GM23248 (cell line): ENCODE data around the gene REXO5. TPM values are rescaled to one million over a fixed set of nuclear protein-coding genes. Genes with fewer than 3 reads are reported as not detected.
"Not testable (repeated sequence)": the region's sequence is repeated elsewhere in the genome, so short reads cannot be mapped to it uniquely, and the experiment has no call there.

Source experiments
- DNase-seq: peaks from one replicate; pipeline ENCODE4 v3.0.0-alpha.2; 2015
- H2AFZ ChIP-seq: fragments of 200-600 bp; sonication (generic); 2 replicates; pipeline ENCODE4 v1.6.1; 2016; ENCODE audit warnings: antibody characterized with exemption
- H3F3A ChIP-seq: fragments of 200-600 bp; sonication (generic); 2 replicates; pipeline ENCODE4 v1.6.1; 2016; ENCODE audit warnings: mild to moderate bottlenecking, antibody characterized with exemption, mixed run types; ENCODE audit not compliant: insufficient read depth
- H3K27ac ChIP-seq: fragments of 200-600 bp; sonication (generic); 2 replicates; pipeline ENCODE4 v1.5.1; 2016; ENCODE audit warnings: mild to moderate bottlenecking
- H3K27me3 ChIP-seq: fragments of 200-600 bp; sonication (generic); replicated peaks from 2 replicates; pipeline ENCODE4 v1.6.1; 2016; ENCODE audit warnings: mild to moderate bottlenecking; ENCODE audit not compliant: insufficient read depth
- H3K36me3 ChIP-seq: fragments of 200-600 bp; sonication (generic); 2 replicates; pipeline ENCODE4 v1.6.1; 2016; ENCODE audit warnings: low read depth, mild to moderate bottlenecking
- H3K4me1 ChIP-seq: fragments of 200-600 bp; sonication (generic); 2 replicates; pipeline ENCODE4 v1.6.1; 2016; ENCODE audit warnings: mild to moderate bottlenecking; ENCODE audit not compliant: insufficient read depth
- H3K4me2 ChIP-seq: fragments of 200-600 bp; sonication (generic); one replicate; pipeline ENCODE4 v1.6.1; 2016; ENCODE audit warnings: mild to moderate bottlenecking; ENCODE audit not compliant: unreplicated experiment
- H3K4me3 ChIP-seq: fragments of 200-600 bp; sonication (generic); 2 replicates; pipeline ENCODE4 v1.5.1; 2016; ENCODE audit warnings: mild to moderate bottlenecking
- H3K79me2 ChIP-seq: fragments of 200-600 bp; sonication (generic); 2 replicates; pipeline ENCODE4 v1.6.1; 2016; ENCODE audit warnings: mild to moderate bottlenecking; ENCODE audit not compliant: insufficient read depth
- H3K9ac ChIP-seq: fragments of 200-600 bp; sonication (generic); 2 replicates; pipeline ENCODE4 v1.6.1; 2016; ENCODE audit warnings: mild to moderate bottlenecking
- H3K9me2 ChIP-seq: fragments of 200-600 bp; sonication (generic); 2 replicates; pipeline ENCODE4 v1.6.1; 2016; ENCODE audit warnings: mixed run types, mild to moderate bottlenecking, moderate library complexity; ENCODE audit not compliant: insufficient read depth
- H3K9me3 ChIP-seq: fragments of 200-600 bp; sonication (generic); one replicate; pipeline ENCODE4 v1.6.1; 2017; ENCODE audit warnings: low read depth
- H4K20me1 ChIP-seq: fragments of 200-600 bp; sonication (generic); 2 replicates; pipeline ENCODE4 v1.6.0; 2016; ENCODE audit not compliant: insufficient read depth
- EZH2 ChIP-seq: fragments of 200-600 bp; sonication (generic); IDR thresholded peaks from 2 replicates; pipeline ENCODE4 v1.6.1; 2018; ENCODE audit warnings: antibody characterized with exemption, mild to moderate bottlenecking; ENCODE audit not compliant: insufficient read depth, poor library complexity, severe bottlenecking
- EZH2phosphoT487 ChIP-seq: fragments of 200-600 bp; sonication (generic); IDR thresholded peaks from 2 replicates; pipeline ENCODE4 v1.6.1; 2018; ENCODE audit warnings: antibody characterized with exemption, moderate library complexity, mild to moderate bottlenecking, low read depth; ENCODE audit not compliant: insufficient read depth
- WGBS, 2 experiments: methylation state at CpG; one replicate each; pipeline ENCODE4 v1.1.6; 2015 to 2017; ENCODE audit warnings: low lambda C conversion rate in 2 of 2, low coverage in 1 of 2; ENCODE audit errors: missing lambda C conversion rate in 2 of 2; 5-methylcytosine and 5-hydroxymethylcytosine counted together
- in situ Hi-C: fragments of 300-500 bp; cut with MboI; formaldehyde crosslinking; loops from 2 replicates; pipeline ENCODE4 v1.15.0; 2020
- polyA plus RNA-seq: library from polyadenylated mRNA; unstranded; fragments of >200 nt; fragmentation: Nextera tagmentation; extraction: Ambion mirVana; gene quantifications from 2 replicates; pipeline ENCODE4 v1.2.1, GENCODE V29; 2016
- total RNA-seq: library from RNA; depleted of rRNA; stranded (reverse); fragments of >200 nt; shearing (Covaris generic); gene quantifications from 2 replicates; pipeline ENCODE4 v1.2.3, GENCODE V29; 2014

REXO5 gene
- total and polyA plus RNA-seq, 2 experiments from 2014 or later = 3.5 to 7.0 TPM

- Histone ChIP-seq H3F3A (no peaks in the 10 kb centered on the region), H3K9me2 (no peaks in the 10 kb centered on the region), H3K36me3 (no peaks in the 10 kb centered on the region), H4K20me1 (no peaks in the 10 kb centered on the region), H3K9me3 (no peaks in the 10 kb centered on the region), H3K4me3 (no peak overlapping the region), H3K27me3 (no peaks in the 10 kb centered on the region), H3K79me2 (no peaks in the 10 kb centered on the region), H3K4me2 (no peak overlapping the region), H3K9ac (no peak overlapping the region), H3K4me1 (no peaks in the 10 kb centered on the region), H3K27ac (no peak overlapping the region), H2AFZ (no peak overlapping the region; the same call in 1 of the 2 replicates)
- DNase-seq = no peak
- 73 to 76% methylated on average over 3 of the region's 3 CpGs for WGBS, 2 experiments
- in situ Hi-C loops = no loop called here
- TF ChIP-seq EZH2phosphoT487 (no peak), EZH2 (no peak)
These were observed 43.8 kb upstream of the REXO5 start for GRCh38 chr16:20762404-20763123.

- Histone ChIP-seq H2AFZ (peak within 1 kb of the TSS; percentile 98), H3K36me3 (no peaks in the 10 kb centered on the region), H3K27ac (no peak within 1 kb of the TSS), H3K9me3 (no peaks in the 10 kb centered on the region), H3K79me2 (no peaks in the 10 kb centered on the region), H3K4me1 (no peaks in the 10 kb centered on the region), H3K27me3 (no peaks in the 10 kb centered on the region), H3K9me2 (no peaks in the 10 kb centered on the region), H3F3A (no peaks in the 10 kb centered on the region), H3K4me2 (peak within 1 kb of the TSS; percentile 80), H3K4me3 (peak within 1 kb of the TSS; percentile 85), H3K9ac (peak within 1 kb of the TSS; percentile 67), H4K20me1 (no peaks in the 10 kb centered on the region)
- 23 to 25% methylated on average over 10 of the region's 10 CpGs for WGBS, 2 experiments
- in situ Hi-C loops = no loop called here
- TF ChIP-seq EZH2phosphoT487 = no peak
- TF ChIP-seq EZH2 = no peak
- peak; percentile 74 for DNase-seq
These were observed 42.7 kb upstream of the REXO5 start, which contains the start of gene ACSM3 for GRCh38 chr16:20763461-20764232. Gene ACSM3, plus strand, starts transcription at chr16:20764014. Its CDS starts 6,021 bp downstream, at chr16:20770035.

- H4K20me1 ChIP-seq, in situ Hi-C loops: not testable (repeated sequence)
These were observed 41.9 kb upstream of the REXO5 start for GRCh38 chr16:20764448-20764847.

GRCh38 chr16:20765732-20766131, 40.6 kb upstream of the REXO5 start:
- H2AFZ ChIP-seq = no peak overlapping the region
- H3K4me3 ChIP-seq = no peak overlapping the region
- no peaks in the 10 kb centered on the region for H3K4me1 ChIP-seq
- no peak for DNase-seq
- no peaks in the 10 kb centered on the region for H4K20me1 ChIP-seq
- 77 to 83% methylated on average over 2 of the region's 2 CpGs for WGBS, 2 experiments
- H3F3A ChIP-seq = no peaks in the 10 kb centered on the region
- TF ChIP-seq EZH2 = no peak
- TF ChIP-seq EZH2phosphoT487 = no peak
- in situ Hi-C loops = no loop called here
- H3K4me2 ChIP-seq = no peak overlapping the region
- H3K9me2 ChIP-seq = no peaks in the 10 kb centered on the region
- H3K36me3 ChIP-seq = no peaks in the 10 kb centered on the region
- H3K27ac ChIP-seq = no peak overlapping the region
- H3K9ac ChIP-seq = no peak overlapping the region
- no peaks in the 10 kb centered on the region for H3K79me2 ChIP-seq
- no peaks in the 10 kb centered on the region for H3K9me3 ChIP-seq
- H3K27me3 ChIP-seq = no peaks in the 10 kb centered on the region

More at GRCh38 chr16:20764448-20764847, 41.9 kb upstream of the REXO5 start:
- H3K27ac ChIP-seq, H3K36me3 ChIP-seq, H3F3A ChIP-seq, H3K27me3 ChIP-seq, H3K79me2 ChIP-seq, H3K9me2 ChIP-seq, DNase-seq, H3K9me3 ChIP-seq, H3K4me1 ChIP-seq, H3K4me2 ChIP-seq, H3K9ac ChIP-seq, H3K4me3 ChIP-seq: not testable (repeated sequence)
- 38 to 50% methylated on average over 1 of the region's 1 CpG for WGBS, 2 experiments
- peak overlapping the region; percentile 98; the same call in 1 of the 2 replicates for H2AFZ ChIP-seq
